ENCODE measurements around the gene PHOX2A. TPM values are rescaled to one million over a fixed set of nuclear protein-coding genes. Genes with fewer than 3 reads are reported as not detected.

PHOX2A gene
- total and polyA plus RNA-seq, 11 donors, result not detected

DNA sequence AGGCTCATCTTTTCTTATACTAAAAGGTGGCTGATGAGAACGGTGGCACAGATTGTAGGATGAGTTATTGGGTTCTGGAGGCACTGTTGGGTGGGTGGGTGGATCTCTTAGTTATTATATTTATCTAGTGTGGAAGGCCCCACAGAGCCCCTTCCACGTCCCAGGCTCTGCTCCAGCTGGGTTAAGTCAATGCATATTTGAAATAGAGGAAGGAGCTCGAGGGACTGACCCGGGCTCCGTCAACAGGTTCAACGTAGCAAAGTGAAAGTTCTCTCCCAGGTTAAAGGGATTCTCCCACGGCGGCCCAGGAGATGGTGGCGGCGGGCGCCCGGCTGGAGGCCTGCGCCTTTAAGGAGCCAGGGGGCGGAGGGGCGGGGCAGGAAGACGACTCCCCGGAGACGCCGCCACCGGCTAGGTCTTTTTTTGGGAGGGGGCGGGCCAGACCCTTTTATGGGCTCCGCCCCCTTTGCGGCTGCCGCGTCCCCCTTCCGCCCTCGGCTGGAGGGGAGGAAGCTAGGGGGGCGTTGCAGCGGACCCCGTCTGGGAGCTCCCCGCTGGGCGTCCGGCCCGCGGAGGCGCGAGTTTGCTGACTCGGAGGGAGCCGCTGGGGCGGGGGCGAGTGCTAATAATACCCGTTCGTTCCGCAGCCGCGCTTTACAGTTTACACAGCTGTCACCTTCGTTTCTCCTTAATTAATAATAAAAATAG, 20.9 kb downstream of the PHOX2A start:
- H3K27ac ChIP-seq, result peak overlapping the region; percentile 90 to 100 (median 99)
- peaks cover 0 to 12% (median 8%) of the 10 kb centered on the region in 9 donors for H3K36me3 ChIP-seq
- ATAC-seq (peak; percentile 89 to 96 (median 92)), DNase-seq (peak; percentile 96 to 98 (median 97))
- H3K27me3 ChIP-seq, result peaks cover 0 to 4% (median 0%) of the 10 kb centered on the region in 9 donors
- H3K4me3 ChIP-seq, result peak overlapping the region; percentile 58 to 99 (median 88)
- peaks cover 0 to 52% (median 17%) of the 10 kb centered on the region in 12 donors for H3K4me1 ChIP-seq
- 0% methylated on average over 19 to 47 of the region's 47 CpGs for whole genome bisulfite sequencing, 4 donors
- peak; percentile 86 to 91 for TF ChIP-seq POLR2A (IDR thresholded peaks at IDR 0.05)
- TF ChIP-seq, protein P1, sequence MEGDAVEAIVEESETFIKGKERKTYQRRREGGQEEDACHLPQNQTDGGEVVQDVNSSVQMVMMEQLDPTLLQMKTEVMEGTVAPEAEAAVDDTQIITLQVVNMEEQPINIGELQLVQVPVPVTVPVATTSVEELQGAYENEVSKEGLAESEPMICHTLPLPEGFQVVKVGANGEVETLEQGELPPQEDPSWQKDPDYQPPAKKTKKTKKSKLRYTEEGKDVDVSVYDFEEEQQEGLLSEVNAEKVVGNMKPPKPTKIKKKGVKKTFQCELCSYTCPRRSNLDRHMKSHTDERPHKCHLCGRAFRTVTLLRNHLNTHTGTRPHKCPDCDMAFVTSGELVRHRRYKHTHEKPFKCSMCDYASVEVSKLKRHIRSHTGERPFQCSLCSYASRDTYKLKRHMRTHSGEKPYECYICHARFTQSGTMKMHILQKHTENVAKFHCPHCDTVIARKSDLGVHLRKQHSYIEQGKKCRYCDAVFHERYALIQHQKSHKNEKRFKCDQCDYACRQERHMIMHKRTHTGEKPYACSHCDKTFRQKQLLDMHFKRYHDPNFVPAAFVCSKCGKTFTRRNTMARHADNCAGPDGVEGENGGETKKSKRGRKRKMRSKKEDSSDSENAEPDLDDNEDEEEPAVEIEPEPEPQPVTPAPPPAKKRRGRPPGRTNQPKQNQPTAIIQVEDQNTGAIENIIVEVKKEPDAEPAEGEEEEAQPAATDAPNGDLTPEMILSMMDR (IDR thresholded peaks at IDR 0.05), result peak; percentile 17 to 68 (median 46)
- no peaks in the 10 kb centered on the region for H3K9me3 ChIP-seq
- intact Hi-C loops (cut with DNase I), result loop anchor here in 5 of 10 donors (1.0 to 10.0 kb wide), 7 partner anchors 110 to 208 kb away; partner anchors contain the start of gene ANAPC15 (in 3 of the 5)

- H3K27ac ChIP-seq, result peak overlapping the region in 11 of 12 donors; percentile 96 to 100 (median 99)
- 59 to 68% (median 63%) methylated on average over 6 of the region's 6 CpGs for WGBS, 4 donors
- H3K4me1 ChIP-seq, result peaks cover 0 to 55% (median 17%) of the 10 kb centered on the region in 12 donors
- ATAC-seq (no peak), DNase-seq (peak in 1 of 5 donors; percentile 27)
- H3K27me3 ChIP-seq, result peaks cover 0 to 7% (median 0%) of the 10 kb centered on the region in 9 donors
- TF ChIP-seq, protein P1 (IDR thresholded peaks at IDR 0.05), result no peak
- no peak for TF ChIP-seq POLR2A (IDR thresholded peaks at IDR 0.05)
- intact Hi-C loops (cut with DNase I), result loop anchor here in 5 of 10 donors (2.0 to 10.0 kb wide), 6 partner anchors 109 to 207 kb away; partner anchors contain the start of gene ANAPC15 (in 2 of the 5)
- H3K9me3 ChIP-seq, result no peaks in the 10 kb centered on the region
- H3K4me3 ChIP-seq, result peak overlapping the region; percentile 58 to 99 (median 88)
- H3K36me3 ChIP-seq, result peaks cover 0 to 7% (median 4%) of the 10 kb centered on the region in 9 donors
Observed at GRCh38 chr11:72222106-72222891, 21.7 kb downstream of the PHOX2A start.

- WGBS, 4 donors, result 81 to 95% (median 86%) methylated on average over 3 to 7 of the region's 7 CpGs
- Histone ChIP-seq H3K4me3 (no peak overlapping the region), H3K36me3 (no peaks in the 10 kb centered on the region), H3K27ac (peak overlapping the region in 3 of 12 donors; percentile 96 to 100 (median 99)), H3K4me1 (peaks cover 0 to 55% (median 17%) of the 10 kb centered on the region in 12 donors), H3K27me3 (peaks cover 0 to 7% (median 0%) of the 10 kb centered on the region in 9 donors), H3K9me3 (no peaks in the 10 kb centered on the region)
- ATAC-seq, result no peak
- no peak for TF ChIP-seq POLR2A (IDR thresholded peaks at IDR 0.05)
- TF ChIP-seq, protein P1 (IDR thresholded peaks at IDR 0.05), result no peak
- intact Hi-C loops (cut with DNase I), result loop anchor here in 5 of 10 donors (2.0 to 10.0 kb wide), 6 partner anchors 109 to 207 kb away; partner anchors contain the start of gene ANAPC15 (in 2 of the 5)
- peak in 1 of 5 donors; percentile 39 for DNase-seq
Observed at GRCh38 chr11:72221386-72222075, 22.4 kb downstream of the PHOX2A start.
